Keratinocyte (primary cell): Measurements from ENCODE around the gene POLD2. TPM values are rescaled to one million over a fixed set of nuclear protein-coding genes. Genes with fewer than 3 reads are reported as not detected.
A peak's percentile ranks its signal among the peaks of the same experiment; 100 is the strongest.

Source experiments
- DNase-seq: peaks from one replicate; pipeline ENCODE4 v3.0.0-alpha.2; 2011; ENCODE audit warnings: low read depth, missing footprints, low spot score
- FAIRE-seq: peaks from 2 replicates; lab custom pipeline; 2011; peaks lifted over from hg19 to GRCh38; lab: Jason Lieb, UNC
- H2AFZ ChIP-seq: 2 replicates; pipeline ENCODE4 v1.6.0; 2012; ENCODE audit warnings: low read length, control low read depth, inconsistent platforms; ENCODE audit not compliant: control insufficient read depth
- H3K27ac ChIP-seq: 2 replicates; pipeline ENCODE4 v1.5.1; 2011; ENCODE audit warnings: low read length; ENCODE audit not compliant: control insufficient read depth, insufficient read depth
- H3K27me3 ChIP-seq: 3 replicates; pipeline ENCODE4 v1.6.0; 2011; ENCODE audit warnings: low read length; ENCODE audit not compliant: control insufficient read depth, insufficient read depth; ENCODE audit errors: extremely low read depth
- H3K36me3 ChIP-seq, 2 experiments: 2 replicates in 1 of 2; 3 replicates in 1 of 2; pipeline ENCODE4 v1.5.1; 2011; ENCODE audit warnings: low read length in 2 of 2, mild to moderate bottlenecking in 1 of 2; ENCODE audit not compliant: control insufficient read depth in 2 of 2, insufficient read depth in 2 of 2; ENCODE audit errors: extremely low read depth in 1 of 2
- H3K4me1 ChIP-seq: 3 replicates; pipeline ENCODE4 v1.5.1; 2011; ENCODE audit warnings: low read length; ENCODE audit not compliant: control insufficient read depth, insufficient read depth; ENCODE audit errors: extremely low read depth
- H3K4me2 ChIP-seq: 3 replicates; pipeline ENCODE4 v1.6.0; 2011; ENCODE audit warnings: low read depth, low read length; ENCODE audit not compliant: control insufficient read depth, insufficient read depth; ENCODE audit errors: extremely low read depth
- H3K4me3 ChIP-seq, 3 experiments: fragments of 200-600 bp in 1 of 3; sonication (generic) in 1 of 3; 2 replicates in 2 of 3; 3 replicates in 1 of 3; pipeline ENCODE4 v1.5.1; 2011 to 2016; ENCODE audit warnings: low read length in 3 of 3, mild to moderate bottlenecking in 3 of 3, control low read depth in 2 of 3, inconsistent platforms in 1 of 3, low read depth in 1 of 3, mixed read lengths in 1 of 3, mixed run types in 1 of 3, moderate library complexity in 1 of 3; ENCODE audit not compliant: control insufficient read depth in 2 of 3, insufficient read depth in 2 of 3; ENCODE audit errors: extremely low read depth in 1 of 3
- H3K79me2 ChIP-seq: 2 replicates; pipeline ENCODE4 v1.6.0; 2012; ENCODE audit warnings: low read length; ENCODE audit not compliant: control insufficient read depth, insufficient read depth
- H3K9ac ChIP-seq: 3 replicates; pipeline ENCODE4 v1.6.0; 2011; ENCODE audit warnings: low read length; ENCODE audit not compliant: control insufficient read depth, insufficient read depth; ENCODE audit errors: extremely low read depth
- H3K9me1 ChIP-seq: 3 replicates; pipeline ENCODE4 v1.6.0; 2011; ENCODE audit warnings: low read length; ENCODE audit not compliant: control insufficient read depth, insufficient read depth; ENCODE audit errors: extremely low read depth
- H3K9me3 ChIP-seq: 2 replicates; pipeline ENCODE4 v1.5.1; 2012; ENCODE audit warnings: low read depth, low read length; ENCODE audit not compliant: control insufficient read depth
- H4K20me1 ChIP-seq: 3 replicates; pipeline ENCODE4 v1.6.0; 2011; ENCODE audit warnings: low read length; ENCODE audit not compliant: control insufficient read depth, insufficient read depth; ENCODE audit errors: extremely low read depth
- EZH2 ChIP-seq: IDR thresholded peaks from one replicate; pipeline ENCODE4 v1.6.1; 2012; ENCODE audit warnings: inconsistent platforms, mild to moderate bottlenecking, low read length, moderate library complexity
- dilution Hi-C: fragments of 300-500 bp; cut with MboI; formaldehyde crosslinking; loops from one replicate; pipeline ENCODE4 v1.7.0; 2020; ENCODE audit warnings: low sequenced_read_pairs; ENCODE audit not compliant: extremely low pct_ligation_motif_present
- polyA plus RNA-seq, 5 experiments: library from polyadenylated mRNA; depleted of rRNA in 3 of 5; stranded (reverse) in 3 of 5; stranded (forward) in 1 of 5; unstranded in 1 of 5; fragments of >200 nt; gene quantifications; 1 replicate in 1 of 5; 2 replicates in 3 of 5; 3 replicates in 1 of 5; pipeline versions ENCODE4 v1.2.1 to v1.2.3, GENCODE V29; 2011 to 2012; ENCODE audit warnings: missing spikeins in 2 of 5, low read depth in 1 of 5, low replicate concordance in 1 of 5
- TF ChIP-seq, protein P1 (sequence below), 3 experiments: IDR thresholded peaks in 1 of 3; conservative IDR thresholded peaks in 1 of 3; optimal IDR thresholded peaks in 1 of 3; 2 replicates in 2 of 3; 3 replicates in 1 of 3; pipeline versions ENCODE3 to v1.5.1; 2011; ENCODE audit warnings: low read length in 3 of 3, mild to moderate bottlenecking in 3 of 3, moderate library complexity in 2 of 3, control low read depth in 1 of 3, inconsistent platforms in 1 of 3; ENCODE audit not compliant: insufficient read depth in 2 of 3; ENCODE audit errors: extremely low read depth in 1 of 3

POLD2 gene
- polyA plus RNA-seq, 1 donor (not counting 4 experiments of a cell fraction or from before 2014, with no cell fraction given) = 158 TPM

DNA sequence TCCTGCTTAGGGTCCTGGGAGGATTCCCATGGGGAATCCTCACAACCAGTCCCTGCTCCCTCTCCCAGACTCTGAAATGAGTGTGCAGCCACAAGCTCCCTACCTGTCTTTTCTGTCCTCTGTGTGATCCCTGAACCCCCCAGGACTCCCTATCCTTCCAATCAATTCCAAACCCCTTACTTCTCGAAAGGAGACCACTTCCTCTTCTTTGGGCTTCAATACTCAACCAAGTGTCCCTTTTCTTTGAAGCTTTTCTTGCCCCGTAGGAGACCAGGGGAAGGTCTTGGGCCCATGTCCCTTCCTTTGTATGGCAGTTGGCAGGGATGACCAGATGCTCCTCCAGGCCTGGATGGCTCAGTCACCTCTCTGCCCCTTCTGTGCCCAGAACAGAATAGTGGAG is 17.5 kb downstream of the POLD2 start:
- FAIRE-seq (no peak), DNase-seq (no peak)
- Histone ChIP-seq H3K4me1 (peaks cover 25% of the 10 kb centered on the region), H3K27ac (no peak overlapping the region), H3K4me2 (no peak overlapping the region), H3K4me3 (no peak overlapping the region), H3K27me3 (peaks cover 11% of the 10 kb centered on the region), H3K9me3 (no peaks in the 10 kb centered on the region), H2AFZ (no peak overlapping the region), H3K36me3 (no peaks in the 10 kb centered on the region), H4K20me1 (no peaks in the 10 kb centered on the region), H3K79me2 (no peaks in the 10 kb centered on the region), H3K9me1 (no peaks in the 10 kb centered on the region), H3K9ac (no peak overlapping the region)
- dilution Hi-C loops = no loop called here
- TF ChIP-seq, protein P1, sequence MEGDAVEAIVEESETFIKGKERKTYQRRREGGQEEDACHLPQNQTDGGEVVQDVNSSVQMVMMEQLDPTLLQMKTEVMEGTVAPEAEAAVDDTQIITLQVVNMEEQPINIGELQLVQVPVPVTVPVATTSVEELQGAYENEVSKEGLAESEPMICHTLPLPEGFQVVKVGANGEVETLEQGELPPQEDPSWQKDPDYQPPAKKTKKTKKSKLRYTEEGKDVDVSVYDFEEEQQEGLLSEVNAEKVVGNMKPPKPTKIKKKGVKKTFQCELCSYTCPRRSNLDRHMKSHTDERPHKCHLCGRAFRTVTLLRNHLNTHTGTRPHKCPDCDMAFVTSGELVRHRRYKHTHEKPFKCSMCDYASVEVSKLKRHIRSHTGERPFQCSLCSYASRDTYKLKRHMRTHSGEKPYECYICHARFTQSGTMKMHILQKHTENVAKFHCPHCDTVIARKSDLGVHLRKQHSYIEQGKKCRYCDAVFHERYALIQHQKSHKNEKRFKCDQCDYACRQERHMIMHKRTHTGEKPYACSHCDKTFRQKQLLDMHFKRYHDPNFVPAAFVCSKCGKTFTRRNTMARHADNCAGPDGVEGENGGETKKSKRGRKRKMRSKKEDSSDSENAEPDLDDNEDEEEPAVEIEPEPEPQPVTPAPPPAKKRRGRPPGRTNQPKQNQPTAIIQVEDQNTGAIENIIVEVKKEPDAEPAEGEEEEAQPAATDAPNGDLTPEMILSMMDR (optimal IDR thresholded peaks at IDR 0.05 in 1 of 3, IDR thresholded peaks at IDR 0.05 in 1 of 3, conservative IDR thresholded peaks at IDR 0.05 in 1 of 3; ENCODE audit: extremely low read depth in 1 of 3, insufficient read depth in 2 of 3, low read length in 3 of 3) = no peak
- no peak for TF ChIP-seq EZH2

DNA sequence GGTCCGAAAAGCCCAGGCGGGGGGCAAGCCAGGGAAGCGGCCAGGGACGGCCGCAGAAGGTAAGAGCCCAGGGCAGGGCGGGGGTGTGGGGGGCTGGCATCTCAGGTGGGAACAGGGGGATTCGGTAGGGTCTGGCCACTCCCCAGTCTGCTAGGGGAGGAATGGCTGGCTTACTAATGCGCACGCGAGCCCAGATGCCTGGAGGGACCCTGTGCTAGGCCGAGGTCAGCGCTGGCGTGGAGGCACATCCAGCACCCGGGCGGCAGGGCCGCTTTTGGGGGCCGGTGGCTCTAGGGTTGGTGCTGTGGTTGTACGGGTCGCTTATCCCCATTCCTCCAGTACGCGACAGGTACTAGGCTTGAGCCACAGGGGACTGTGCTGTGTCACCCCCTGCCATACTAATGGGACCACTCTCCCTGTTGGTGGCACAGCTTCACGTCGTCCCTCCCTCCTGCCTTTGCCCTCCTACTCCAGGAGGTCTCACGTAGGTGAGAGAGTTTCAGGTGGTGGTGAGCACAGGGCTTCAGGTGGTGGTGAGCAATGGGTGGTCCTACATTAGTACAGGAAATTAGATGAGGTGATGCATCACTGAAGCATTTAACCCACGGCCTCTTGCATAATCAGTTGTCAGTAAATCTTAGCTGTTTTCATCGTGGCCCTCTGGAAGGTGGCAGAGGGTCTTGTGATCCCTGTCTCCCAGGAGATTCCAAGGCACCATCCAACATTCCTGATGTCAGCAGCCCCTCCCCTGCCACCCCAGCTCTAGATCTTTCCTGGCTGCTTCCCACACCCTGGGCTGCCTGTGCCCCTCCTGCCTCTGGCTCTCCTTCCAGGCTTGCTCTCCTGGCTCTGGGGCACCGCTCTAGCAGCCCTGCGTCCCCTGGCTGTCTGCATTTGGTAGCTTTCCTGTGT is 18.2 kb downstream of the POLD2 start:
- no peaks in the 10 kb centered on the region for H4K20me1 ChIP-seq
- no peaks in the 10 kb centered on the region for H3K79me2 ChIP-seq
- DNase-seq = no peak
- H3K9ac ChIP-seq = no peak overlapping the region
- dilution Hi-C loops = no loop called here
- H3K9me3 ChIP-seq = no peaks in the 10 kb centered on the region
- no peak overlapping the region for H3K4me3 ChIP-seq
- no peak overlapping the region for H3K4me2 ChIP-seq
- H3K4me1 ChIP-seq = peaks cover 25% of the 10 kb centered on the region
- H3K27ac ChIP-seq = no peak overlapping the region
- TF ChIP-seq EZH2 = peak; percentile 47
- TF ChIP-seq, protein P1 (optimal IDR thresholded peaks at IDR 0.05 in 1 of 3, IDR thresholded peaks at IDR 0.05 in 1 of 3, conservative IDR thresholded peaks at IDR 0.05 in 1 of 3; ENCODE audit: extremely low read depth in 1 of 3, insufficient read depth in 2 of 3, low read length in 3 of 3) = no peak
- H3K27me3 ChIP-seq = peaks cover 11% of the 10 kb centered on the region
- FAIRE-seq = peak; percentile 86
- H3K36me3 ChIP-seq = no peaks in the 10 kb centered on the region
- H3K9me1 ChIP-seq = no peaks in the 10 kb centered on the region
- H2AFZ ChIP-seq = no peak overlapping the region
